GM21526 (cell line): ENCODE results near the gene SLC6A2.

Experiments
- ATAC-seq: cut with Tn5 transposase; IDR thresholded peaks from one replicate; pipeline ENCODE4 v1.9.1; 2021; ENCODE audit warnings: moderate library complexity; ENCODE audit not compliant: unreplicated experiment, low FRiP score

The SLC6A2 gene

DNA sequence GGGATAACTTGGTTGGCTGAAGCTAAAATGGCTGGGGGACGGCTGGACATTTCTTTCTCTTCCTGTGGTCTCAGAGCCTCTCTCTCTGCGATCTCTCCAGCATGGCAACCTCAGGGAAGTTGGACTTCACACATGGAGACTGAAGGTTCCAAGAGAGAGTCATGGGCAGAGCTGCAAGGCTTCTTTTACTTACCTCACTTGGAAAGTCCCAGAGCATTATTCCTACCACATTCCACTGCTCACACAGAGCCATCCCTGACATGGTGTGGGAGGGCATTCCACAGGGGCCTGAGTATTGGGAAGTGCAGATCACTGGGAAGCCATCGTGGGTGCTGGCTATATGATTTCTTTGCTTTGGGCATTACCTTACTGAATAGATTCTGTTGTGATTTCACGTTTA, 9.8 kb upstream of the SLC6A2 start:
- ATAC-seq, result no peak

DNA sequence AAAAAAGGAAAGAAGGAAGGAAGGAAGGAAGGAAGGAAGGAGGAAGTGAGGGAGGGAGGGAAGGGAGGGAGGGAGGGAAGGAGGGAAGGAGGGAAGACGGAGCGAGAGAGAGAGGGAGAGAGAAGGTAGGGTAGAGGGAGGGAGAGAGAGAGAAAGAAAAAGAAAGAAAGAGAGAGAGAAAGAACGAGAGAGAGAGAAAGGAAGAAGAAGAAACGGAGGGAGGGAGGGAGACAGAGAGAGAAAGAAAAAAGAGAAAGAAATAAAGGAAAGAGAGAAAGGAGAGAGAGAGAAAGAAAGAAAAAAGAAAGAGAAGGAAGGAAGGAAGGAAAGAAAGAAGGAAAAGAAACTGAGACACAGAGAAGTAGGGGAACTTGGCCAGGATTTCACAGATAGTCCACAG, 8.4 kb upstream of the SLC6A2 start:
- ATAC-seq, result no peak

DNA sequence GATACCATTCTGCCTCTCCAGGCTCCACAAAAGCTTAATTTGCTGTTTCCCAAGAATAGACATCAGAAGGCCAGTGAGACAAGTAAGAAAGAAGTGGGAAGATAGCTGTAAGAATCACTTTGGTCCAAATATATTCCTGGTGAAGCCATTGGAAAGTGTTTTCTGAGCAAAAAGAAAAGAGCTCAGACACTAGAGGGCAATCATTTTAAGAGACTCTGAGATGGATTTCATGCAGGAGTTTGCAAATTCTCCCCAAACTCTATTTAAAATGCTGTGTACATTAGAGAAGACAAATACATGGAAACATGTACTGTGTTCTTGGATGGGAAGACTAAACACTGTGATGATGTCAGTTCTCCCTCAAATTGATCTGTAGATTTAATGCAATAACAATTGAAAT, 8.0 kb upstream of the SLC6A2 start:
- no peak for ATAC-seq

DNA sequence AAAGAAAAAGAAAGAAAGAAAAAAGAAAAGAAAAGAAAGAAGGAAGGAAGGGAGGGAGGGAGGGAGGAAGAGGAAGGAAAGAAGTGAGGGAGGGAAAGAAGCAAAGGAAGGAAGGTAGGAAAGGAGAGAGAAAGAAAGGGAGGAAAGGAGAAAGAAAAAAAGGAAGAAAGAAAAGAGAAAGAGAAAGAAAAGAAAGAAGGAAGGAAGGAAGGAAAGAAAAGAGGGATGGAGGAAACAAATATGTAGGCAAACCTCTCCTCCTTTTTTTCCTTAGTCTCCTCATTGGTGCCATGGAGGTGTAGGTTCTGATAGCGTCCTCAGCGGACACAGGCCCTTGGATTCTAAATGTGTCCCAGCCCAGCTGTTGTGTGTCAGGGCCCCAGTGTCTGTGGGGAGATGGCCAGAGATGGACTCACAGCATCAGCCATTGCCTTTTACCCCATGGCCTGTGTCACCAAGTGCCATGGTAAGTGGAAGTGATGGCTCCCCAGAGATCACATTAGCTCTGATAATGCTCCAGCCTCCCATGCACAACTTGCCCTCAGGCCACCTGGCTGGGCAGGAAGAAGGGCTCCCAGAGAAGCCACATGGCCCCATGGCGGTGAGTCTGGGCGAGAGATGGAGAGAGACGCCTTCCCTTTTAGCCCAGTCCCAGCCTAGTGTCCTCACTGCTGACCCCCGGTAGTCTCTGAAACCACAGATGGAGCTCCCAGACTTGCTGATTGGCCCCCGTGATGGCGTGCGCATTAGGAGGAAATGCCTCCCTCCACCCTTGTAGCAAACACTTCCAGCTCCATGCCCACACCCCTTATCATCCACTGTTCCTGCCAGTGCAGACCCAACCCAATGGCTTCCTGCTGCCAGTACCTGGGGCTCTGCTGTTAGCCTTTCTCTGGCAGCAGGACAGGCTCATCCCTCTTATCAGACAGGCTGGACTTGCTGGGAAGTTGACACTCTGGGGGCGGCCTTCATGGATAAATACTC, 3.7 kb upstream of the SLC6A2 start:
- ATAC-seq, result no peak

DNA sequence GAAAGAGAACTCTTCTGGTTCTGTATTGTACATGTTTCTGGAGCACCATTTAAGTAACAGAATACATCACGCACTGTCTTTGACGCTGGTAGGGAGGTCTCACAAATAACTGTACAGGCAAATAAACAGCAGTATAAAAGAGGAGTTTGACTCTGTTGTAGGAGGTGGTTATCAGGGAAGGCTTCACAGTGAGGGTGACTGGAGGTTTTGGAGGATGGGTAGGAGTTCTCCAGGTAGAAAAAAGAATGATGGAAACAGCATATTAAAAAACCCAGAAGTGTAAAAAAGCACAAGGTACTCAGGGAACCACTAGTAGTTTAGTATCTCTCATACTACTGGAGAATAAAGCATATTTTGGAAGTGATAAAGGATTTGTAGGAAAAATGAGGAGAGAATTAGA, 2.7 kb upstream of the SLC6A2 start:
- no peak for ATAC-seq

DNA sequence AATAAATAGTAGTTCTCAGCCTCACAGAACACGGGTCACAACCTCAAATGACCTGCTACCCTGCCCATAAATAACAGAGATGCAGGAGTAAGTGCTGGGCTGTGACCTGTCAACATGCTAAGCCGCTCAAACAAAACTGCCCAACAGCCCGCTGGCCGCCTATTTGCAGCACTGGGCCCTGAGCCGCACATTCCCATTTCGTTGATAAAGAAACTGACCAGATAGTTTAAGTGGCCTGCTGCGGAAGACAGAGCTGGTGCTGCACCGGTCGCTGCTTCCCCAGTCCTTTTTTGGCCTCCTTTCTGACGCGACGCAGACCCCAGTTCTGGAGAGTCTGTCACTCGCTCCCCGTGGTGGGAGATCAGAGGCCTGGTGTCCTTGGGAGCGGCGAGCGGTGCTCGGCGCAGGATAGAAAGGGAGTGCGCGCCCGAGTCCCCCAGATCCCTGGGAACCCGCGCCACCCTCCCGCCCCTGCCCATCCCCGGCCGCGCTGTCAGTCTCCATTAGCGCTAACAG, 349 bp upstream of the SLC6A2 start:
- no peak for ATAC-seq

DNA sequence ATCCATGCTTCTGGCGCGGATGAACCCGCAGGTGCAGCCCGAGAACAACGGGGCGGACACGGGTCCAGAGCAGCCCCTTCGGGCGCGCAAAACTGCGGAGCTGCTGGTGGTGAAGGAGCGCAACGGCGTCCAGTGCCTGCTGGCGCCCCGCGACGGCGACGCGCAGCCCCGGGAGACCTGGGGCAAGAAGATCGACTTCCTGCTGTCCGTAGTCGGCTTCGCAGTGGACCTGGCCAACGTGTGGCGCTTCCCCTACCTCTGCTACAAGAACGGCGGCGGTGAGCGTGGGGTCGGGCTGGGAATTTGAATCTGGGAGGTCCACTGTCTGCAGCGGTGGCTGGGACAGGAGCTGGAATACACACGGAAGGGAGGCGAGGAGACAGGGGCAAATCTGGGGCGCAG, 904 bp downstream of the SLC6A2 start:
- ATAC-seq, result no peak

DNA sequence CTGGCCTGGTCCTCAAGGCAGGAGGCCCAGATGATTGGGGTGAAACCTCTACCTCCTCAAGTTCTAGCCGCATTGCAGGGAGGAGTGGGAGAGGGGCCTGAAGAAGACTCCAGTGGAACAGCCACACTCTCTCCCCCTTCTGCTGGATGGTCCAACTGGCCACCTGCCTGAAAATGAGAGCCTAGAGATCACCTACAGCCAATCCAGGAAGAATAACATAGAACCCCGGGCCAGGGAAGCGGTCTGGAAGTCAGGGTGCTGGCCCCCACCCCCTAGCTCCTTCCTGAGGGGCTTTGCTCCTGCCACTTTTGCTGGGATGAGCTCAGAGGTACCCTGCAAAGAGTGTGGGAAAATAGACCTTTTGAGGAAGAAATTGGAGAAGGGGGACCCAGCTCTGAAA, 1.8 kb downstream of the SLC6A2 start:
- no peak for ATAC-seq

DNA sequence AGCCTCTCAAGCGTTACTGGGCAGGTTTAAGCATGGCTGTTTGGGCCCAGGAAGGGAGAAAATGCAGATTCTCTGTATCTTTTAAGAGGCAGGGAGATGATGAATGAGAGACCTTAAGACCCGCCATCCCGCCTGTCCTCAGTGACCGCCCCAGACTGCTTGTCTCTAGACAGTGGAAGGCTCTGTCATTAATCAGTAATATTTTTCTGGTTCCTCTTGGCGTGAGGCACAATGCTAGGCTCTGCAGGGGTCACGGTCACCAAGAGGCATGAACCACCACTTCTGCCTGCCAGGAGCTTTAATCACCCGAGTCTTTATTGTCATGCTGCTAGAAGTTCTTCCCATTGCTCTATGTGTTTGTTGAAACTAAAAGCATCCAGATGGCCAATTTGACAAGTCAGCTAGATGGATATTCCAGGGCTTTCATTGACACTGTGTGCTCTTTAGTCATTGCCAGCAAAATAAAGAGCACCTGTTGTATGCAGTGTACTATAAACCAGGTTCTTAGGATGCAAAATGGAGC, 3.2 kb downstream of the SLC6A2 start:
- ATAC-seq, result no peak

DNA sequence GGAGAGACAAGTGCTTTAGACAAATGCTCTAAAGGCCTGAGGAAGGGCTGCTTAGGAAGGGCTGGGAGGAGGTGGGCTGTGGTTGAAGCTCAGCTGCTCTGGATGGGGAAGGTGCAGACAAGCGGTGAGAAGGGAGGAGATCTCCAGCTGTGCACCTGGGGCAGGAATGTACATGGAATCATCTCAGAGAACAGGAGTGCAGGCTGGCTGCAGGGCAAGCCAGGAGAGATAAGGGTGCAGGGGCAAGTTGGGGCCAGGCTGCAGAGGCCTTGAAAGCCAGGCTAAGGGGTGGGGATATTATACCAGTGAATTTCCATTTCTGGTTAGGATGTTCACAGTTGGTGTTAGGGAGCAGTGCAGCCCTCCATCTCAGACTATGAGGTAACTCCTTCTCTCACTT, 4.2 kb downstream of the SLC6A2 start:
- ATAC-seq, result no peak

DNA sequence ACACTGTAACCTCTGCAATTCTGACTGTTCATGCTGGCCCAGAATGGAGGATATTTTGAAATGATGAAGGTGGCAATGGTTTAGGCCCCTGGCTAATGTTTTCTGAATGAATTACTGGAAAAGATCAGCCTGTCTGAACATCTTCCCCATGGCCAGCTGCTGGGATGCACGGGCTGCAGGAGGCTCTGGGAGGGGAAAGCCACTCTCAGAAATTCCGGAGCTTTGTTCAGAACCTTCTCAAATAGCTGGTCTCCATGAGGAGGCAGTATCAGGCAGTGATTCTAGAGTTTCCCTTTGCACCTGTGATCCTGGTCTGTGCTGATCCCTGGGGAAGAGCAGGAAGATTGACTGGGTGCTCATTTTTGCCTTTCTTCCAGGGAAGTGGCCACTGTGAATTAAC, 5.0 kb downstream of the SLC6A2 start:
- ATAC-seq, result no peak

DNA sequence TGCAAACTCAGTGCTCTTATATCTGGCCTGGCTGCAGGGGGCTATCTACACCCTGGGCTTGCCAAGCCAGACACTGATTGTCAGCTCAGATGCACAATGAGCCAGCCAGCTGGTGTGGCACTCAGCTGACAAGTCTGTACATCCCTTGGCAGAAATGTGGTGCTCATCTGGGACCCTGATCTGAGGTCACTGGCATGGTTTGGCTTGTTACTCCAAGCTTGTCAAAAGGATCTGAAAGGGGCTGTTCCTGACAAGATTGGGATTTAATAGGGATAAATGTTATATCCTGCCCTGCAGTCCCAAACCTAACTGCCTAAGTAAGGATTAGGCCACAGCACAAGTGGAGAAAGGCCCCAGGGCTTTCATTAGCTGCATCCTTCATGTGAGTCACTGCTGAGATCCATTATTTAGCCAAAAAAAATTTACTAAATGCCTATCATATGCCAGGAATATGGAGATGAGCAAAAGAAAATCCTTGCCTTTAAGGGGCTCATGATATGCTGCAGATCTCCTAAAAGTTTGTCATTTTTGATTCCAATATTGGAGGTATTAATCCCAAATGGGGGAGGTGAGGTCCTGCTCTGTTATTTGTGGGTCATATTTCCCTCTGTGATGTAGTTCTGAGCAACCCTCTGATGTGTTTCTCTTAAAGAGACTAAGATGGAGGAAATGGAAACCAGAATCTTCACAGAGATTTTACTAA, 6.3 kb downstream of the SLC6A2 start:
- no peak for ATAC-seq

DNA sequence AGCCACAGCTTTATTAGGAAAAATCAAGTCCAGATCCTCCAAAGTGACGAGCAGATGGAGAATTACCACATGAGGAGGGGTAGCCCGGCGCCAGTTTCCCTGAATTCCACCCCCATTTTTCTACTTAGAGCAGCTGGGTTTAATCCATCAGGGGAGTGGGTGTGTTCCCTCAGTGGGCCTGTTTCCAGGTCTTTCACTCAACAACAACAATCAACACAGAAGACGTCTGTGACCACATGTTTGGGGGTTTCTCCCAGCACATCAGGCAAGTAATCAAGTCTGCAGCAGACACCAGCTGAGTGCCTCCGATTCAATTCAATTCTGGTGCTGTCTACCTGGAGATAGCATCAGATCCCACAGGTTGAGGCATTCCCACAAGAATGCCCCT, 6.8 kb downstream of the SLC6A2 start:
- no peak for ATAC-seq

DNA sequence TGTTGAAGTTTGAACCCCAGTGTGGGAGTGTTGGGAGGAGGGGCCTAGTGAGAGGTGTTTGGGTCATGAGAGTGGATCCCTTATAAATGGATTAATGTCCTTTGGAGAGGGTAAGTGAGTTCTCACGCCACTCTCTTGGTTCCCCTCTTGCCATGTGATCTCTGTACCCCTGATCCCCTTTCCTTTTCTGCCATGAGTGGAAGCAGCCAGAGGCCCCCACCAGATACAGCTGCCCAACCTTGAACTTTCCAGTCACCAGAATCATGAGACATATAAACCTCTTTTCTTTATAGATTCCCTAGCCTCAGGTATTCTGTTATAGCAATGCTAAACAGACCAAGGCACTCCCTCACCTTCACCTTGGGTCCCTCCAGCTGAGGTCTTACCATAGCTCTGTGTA, 7.4 kb downstream of the SLC6A2 start:
- ATAC-seq, result no peak

DNA sequence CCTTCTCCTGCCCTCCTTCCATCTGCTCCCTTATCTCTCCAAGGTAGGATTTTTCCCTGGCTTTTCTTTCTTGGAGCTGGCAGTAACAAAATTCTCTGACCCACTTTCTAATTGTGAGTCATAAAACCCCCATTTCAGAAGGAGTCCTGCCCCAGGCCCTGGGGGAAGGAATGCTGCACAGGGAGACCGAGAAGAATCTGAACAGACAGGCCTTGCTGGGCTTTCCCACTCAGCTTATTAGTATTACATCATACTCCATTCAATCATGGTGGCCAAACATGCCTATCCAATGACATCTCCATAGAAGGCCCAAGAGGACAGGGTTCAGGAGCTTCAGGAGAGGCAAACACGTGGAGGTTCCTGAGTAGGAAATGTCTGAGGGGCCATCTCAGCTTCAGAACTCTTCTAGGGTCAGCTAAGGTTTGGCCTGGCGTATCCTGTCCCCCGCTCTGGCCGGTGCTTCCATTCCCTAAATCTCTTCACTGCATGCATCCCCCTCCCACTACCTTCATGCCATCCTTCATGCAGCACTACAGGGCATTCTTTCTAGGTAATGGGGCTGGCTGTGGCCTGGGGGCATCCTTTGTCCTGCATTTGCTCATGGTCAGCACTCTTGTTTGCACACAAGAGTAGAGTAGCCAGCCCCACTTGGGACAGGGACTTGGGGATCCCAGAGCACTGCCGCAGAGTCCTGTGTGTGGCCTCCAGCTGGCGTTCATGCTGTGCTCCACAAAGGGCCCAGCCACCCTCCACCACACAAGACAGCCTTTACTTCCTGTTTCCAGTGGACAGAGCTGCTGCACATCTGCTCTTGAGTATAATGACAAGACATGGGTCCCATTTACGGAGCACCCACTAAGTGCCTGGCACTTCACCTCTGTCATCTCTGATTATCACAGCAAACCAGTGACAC, 8.2 kb downstream of the SLC6A2 start:
- ATAC-seq, result no peak

DNA sequence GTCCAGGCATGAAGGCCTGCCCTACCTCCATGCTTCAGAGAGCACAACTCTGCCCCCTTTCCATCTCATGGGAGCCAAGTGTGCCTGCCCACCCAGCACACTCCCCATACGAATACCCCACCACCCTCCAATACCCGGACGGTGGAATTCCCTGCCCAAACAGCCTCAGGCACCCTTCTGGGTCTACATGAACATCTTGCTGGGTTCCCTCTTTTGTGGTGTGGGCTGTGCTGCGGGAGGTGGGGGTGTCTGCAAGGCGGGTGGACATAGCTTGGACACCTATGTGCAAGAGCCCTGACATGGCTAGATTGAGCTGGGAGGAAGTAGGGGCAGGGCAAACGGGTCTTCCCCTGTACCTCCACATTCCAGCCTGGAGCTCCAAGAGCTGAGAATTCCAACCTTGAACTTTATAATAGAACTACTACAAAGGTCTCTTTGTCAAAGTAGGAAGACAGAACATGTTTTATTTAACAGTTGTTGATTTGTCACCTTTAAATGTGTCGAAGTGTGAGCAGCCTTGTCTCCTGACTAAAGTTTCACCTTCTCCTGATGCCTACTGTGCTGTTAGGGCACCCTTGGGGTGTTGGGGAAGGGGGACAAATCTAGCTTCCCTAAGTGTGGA, 9.1 kb downstream of the SLC6A2 start:
- no peak for ATAC-seq

DNA sequence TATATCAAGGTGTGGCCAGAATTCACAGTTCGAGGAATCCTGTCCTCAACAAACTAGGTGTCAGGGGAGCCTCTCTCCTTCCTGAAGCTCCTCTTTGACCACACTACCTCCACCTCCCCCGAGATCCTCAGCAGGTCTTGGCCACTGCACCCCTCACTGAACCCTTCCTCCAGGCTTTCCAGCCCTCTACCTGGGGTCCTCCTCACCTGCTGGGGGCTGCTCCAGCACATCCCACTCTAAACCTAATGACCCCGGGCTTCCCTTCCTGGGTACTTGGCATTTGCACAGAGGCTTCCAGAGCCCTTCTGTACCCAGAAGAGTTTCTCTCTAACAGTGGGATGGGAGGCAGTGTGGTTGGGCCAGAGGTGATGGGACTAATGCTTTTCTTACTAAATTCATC, 9.7 kb downstream of the SLC6A2 start:
- no peak for ATAC-seq

DNA sequence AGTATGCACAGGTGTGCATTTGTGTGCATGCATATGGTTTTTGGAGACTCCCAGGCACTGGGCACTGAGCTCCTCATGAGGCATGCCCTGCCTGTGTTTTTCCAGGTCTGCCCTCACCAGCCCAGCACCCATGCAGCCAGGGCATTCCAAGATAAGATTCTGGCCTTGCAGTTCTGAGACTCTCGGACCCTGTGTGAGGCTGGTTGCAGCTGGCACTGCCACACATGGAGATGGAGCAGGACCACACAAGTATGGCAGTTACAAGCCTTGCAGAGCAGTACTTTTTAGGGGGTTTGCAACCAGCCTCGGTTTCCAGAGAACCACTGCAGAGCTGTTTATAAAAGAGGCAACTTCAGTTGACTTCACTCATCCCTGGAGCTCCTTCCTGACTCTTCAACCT, 10.2 kb downstream of the SLC6A2 start:
- no peak for ATAC-seq

DNA sequence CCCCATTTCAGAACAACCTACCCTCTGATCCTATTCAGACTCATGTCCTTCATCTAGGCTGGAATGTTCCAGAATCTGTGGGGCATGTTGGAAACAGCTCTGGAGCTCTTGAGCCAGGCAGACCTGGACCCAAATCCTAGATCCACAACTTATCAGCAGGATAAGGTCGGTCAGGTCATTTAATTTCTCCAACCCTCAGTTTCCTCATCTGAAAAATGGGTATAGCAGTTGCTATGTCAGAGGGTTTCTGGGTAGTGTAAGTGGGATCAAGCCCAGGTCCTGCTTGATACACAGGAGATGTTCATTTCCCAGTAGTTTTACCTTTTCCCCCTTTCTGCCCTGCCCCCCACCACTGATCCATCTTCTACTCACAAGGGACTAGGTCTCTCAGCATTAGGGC, 12.0 kb downstream of the SLC6A2 start:
- ATAC-seq, result no peak
